WTC11 (cell line): ENCODE data around the gene MYPN. TPM values are rescaled to one million over a fixed set of nuclear protein-coding genes. Genes with fewer than 3 reads are reported as not detected.

Experiments
- ATAC-seq: fragments of 200-7000 bp; cut with Tn5 transposase; 2 replicates; pipeline ENCODE4 v1.10.0; 2021; ENCODE audit warnings: mild to moderate bottlenecking, moderate library complexity
- CTCF ChIA-PET: fragments of 300-600 bp; sonication (Branson Sonifier 250); formaldehyde crosslinking; loops from one replicate; lab custom pipeline; 2021; ENCODE audit warnings: antibody characterized with exemption; lab: Charles Lee
- POLR2A ChIA-PET: fragments of 350-600 bp; sonication (Branson Sonifier 250); formaldehyde crosslinking; loops from one replicate; lab custom pipeline; 2021; ENCODE audit warnings: antibody characterized with exemption; lab: Charles Lee
- DNase-seq: peaks from one replicate; pipeline ENCODE4 v3.0.0; 2021; ENCODE audit warnings: low spot score
- H3K27ac Mint-ChIP-seq: 2 replicates; pipeline ENCODE4 v1.8.0; 2021; ENCODE audit warnings: mixed read lengths
- H3K27me3 Mint-ChIP-seq: 2 replicates; pipeline ENCODE4 v1.8.0; 2021; ENCODE audit warnings: low read depth, mild to moderate bottlenecking, moderate library complexity, mixed read lengths
- H3K36me3 Mint-ChIP-seq: 2 replicates; pipeline ENCODE4 v1.8.0; 2021; ENCODE audit warnings: mixed read lengths
- H3K4me1 Mint-ChIP-seq: 2 replicates; pipeline ENCODE4 v1.8.0; 2022; ENCODE audit warnings: mixed read lengths
- H3K4me3 Mint-ChIP-seq: 2 replicates; pipeline ENCODE4 v1.8.0; 2021; ENCODE audit warnings: mild to moderate bottlenecking, moderate library complexity, mixed read lengths
- H3K9me3 Mint-ChIP-seq: 2 replicates; pipeline ENCODE4 v1.8.0; 2021; ENCODE audit warnings: mixed read lengths
- ARID4B ChIP-seq: sonication (generic); formaldehyde crosslinking; IDR thresholded peaks from 2 replicates; pipeline ENCODE4 v1.8.0; 2023; ENCODE audit warnings: missing genetic modification reagents, mild to moderate bottlenecking, borderline replicate concordance
- ATF1 ChIP-seq: sonication (generic); formaldehyde crosslinking; IDR thresholded peaks from 2 replicates; pipeline ENCODE4 v1.8.1; 2023; ENCODE audit warnings: mild to moderate bottlenecking, moderate library complexity, missing genetic modification reagents
- CDX4 ChIP-seq: fragments of 250-450 bp; sonication (Bioruptor Pico); IDR thresholded peaks from 2 replicates; pipeline ENCODE4 v1.9.0; 2021; ENCODE audit warnings: moderate library complexity, mild to moderate bottlenecking, inconsistent platforms, borderline replicate concordance
- CTCF ChIP-seq: fragments of 200-600 bp; IDR thresholded peaks from 2 replicates; pipeline ENCODE4 v1.8.0; 2022; ENCODE audit warnings: antibody characterized with exemption
- NR3C1 ChIP-seq: sonication (generic); formaldehyde crosslinking; conservative IDR thresholded peaks from 2 replicates; pipeline ENCODE4 v1.8.1; 2023; ENCODE audit warnings: low read depth, mild to moderate bottlenecking, missing genetic modification reagents
- PRDM15 ChIP-seq: sonication (generic); formaldehyde crosslinking; IDR thresholded peaks from 2 replicates; pipeline ENCODE4 v1.8.0; 2022; ENCODE audit warnings: missing genetic modification reagents
- TCF7 ChIP-seq: sonication (generic); formaldehyde crosslinking; IDR thresholded peaks from 2 replicates; pipeline ENCODE4 v1.8.0; 2022; ENCODE audit warnings: mild to moderate bottlenecking, low read depth, missing genetic modification reagents, moderate library complexity
- TEAD4 ChIP-seq: sonication (generic); formaldehyde crosslinking; IDR thresholded peaks from 2 replicates; pipeline ENCODE4 v1.8.0; 2022; ENCODE audit warnings: mild to moderate bottlenecking, missing genetic modification reagents
- USF2 ChIP-seq: sonication (generic); formaldehyde crosslinking; IDR thresholded peaks from 2 replicates; pipeline ENCODE4 v1.8.1; 2023; ENCODE audit warnings: mild to moderate bottlenecking, missing genetic modification reagents, moderate library complexity
- ZNF423 ChIP-seq: fragments of 250-450 bp; sonication (Bioruptor Pico); IDR thresholded peaks from 2 replicates; pipeline ENCODE4 v2.1.2; 2022; ENCODE audit warnings: mild to moderate bottlenecking, moderate library complexity
- total RNA-seq: library from RNA; stranded (reverse); gene quantifications from 3 replicates; pipeline ENCODE4 v1.2.3, GENCODE V29; 2021
- TF ChIP-seq, protein P1 (sequence below): sonication (generic); formaldehyde crosslinking; IDR thresholded peaks from 2 replicates; pipeline ENCODE4 v1.8.0; 2022; ENCODE audit warnings: mild to moderate bottlenecking, missing genetic modification reagents
- TF ChIP-seq, protein P2 (sequence below): fragments of 250-450 bp; sonication (Bioruptor Pico); IDR thresholded peaks from 2 replicates; pipeline ENCODE4 v2.1.2; 2022; ENCODE audit warnings: mild to moderate bottlenecking, moderate library complexity
- TF ChIP-seq, protein P3 (sequence below): sonication (generic); formaldehyde crosslinking; IDR thresholded peaks from 2 replicates; pipeline ENCODE4 v1.8.0; 2023; ENCODE audit warnings: missing genetic modification reagents
- TF ChIP-seq, protein P4 (sequence below): sonication (generic); formaldehyde crosslinking; IDR thresholded peaks from 2 replicates; pipeline ENCODE4 v1.8.0; 2023; ENCODE audit warnings: mild to moderate bottlenecking, missing genetic modification reagents

Gene MYPN
- total RNA-seq, 1 experiment from 2014 or later = not detected

GRCh38 chr10:68231817-68232251, 122.5 kb downstream of the MYPN start, which contains the start of gene ATOH7 (continued):
- TF ChIP-seq CTCF = no peak
- TF ChIP-seq, protein P1, sequence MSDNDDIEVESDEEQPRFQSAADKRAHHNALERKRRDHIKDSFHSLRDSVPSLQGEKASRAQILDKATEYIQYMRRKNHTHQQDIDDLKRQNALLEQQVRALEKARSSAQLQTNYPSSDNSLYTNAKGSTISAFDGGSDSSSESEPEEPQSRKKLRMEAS (CRISPR knock-in tag) = no peak
- TF ChIP-seq, protein P2, sequence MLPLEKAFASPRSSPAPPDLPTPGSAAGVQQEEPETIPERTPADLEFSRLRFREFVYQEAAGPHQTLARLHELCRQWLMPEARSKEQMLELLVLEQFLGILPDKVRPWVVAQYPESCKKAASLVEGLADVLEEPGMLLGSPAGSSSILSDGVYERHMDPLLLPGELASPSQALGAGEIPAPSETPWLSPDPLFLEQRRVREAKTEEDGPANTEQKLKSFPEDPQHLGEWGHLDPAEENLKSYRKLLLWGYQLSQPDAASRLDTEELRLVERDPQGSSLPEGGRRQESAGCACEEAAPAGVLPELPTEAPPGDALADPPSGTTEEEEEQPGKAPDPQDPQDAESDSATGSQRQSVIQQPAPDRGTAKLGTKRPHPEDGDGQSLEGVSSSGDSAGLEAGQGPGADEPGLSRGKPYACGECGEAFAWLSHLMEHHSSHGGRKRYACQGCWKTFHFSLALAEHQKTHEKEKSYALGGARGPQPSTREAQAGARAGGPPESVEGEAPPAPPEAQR (CRISPR knock-in tag) = no peak
- no peak for TF ChIP-seq NR3C1 (CRISPR knock-in tag)
- no peak for TF ChIP-seq ATF1 (CRISPR knock-in tag)
- TF ChIP-seq ZNF423 (CRISPR knock-in tag) = no peak
- no peak for TF ChIP-seq PRDM15 (CRISPR knock-in tag)

- Mint-ChIP-seq H3K9me3 (no peaks in the 10 kb centered on the region), H3K4me3 (no peak overlapping the region), H3K36me3 (no peaks in the 10 kb centered on the region), H3K4me1 (peaks cover 11% of the 10 kb centered on the region), H3K27ac (no peak overlapping the region), H3K27me3 (peaks cover 63% of the 10 kb centered on the region)
- ChIA-PET POLR2A (no interaction called here), CTCF (no interaction called here)
- ATAC-seq (no peak), DNase-seq (no peak)
- TF ChIP-seq ARID4B (CRISPR knock-in tag) (no peak), TEAD4 (no peak), USF2 (CRISPR knock-in tag) (no peak), TCF7 (CRISPR knock-in tag) (no peak), CDX4 (CRISPR knock-in tag) (no peak), CTCF (no peak)
- TF ChIP-seq, protein P3, sequence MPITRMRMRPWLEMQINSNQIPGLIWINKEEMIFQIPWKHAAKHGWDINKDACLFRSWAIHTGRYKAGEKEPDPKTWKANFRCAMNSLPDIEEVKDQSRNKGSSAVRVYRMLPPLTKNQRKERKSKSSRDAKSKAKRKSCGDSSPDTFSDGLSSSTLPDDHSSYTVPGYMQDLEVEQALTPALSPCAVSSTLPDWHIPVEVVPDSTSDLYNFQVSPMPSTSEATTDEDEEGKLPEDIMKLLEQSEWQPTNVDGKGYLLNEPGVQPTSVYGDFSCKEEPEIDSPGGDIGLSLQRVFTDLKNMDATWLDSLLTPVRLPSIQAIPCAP (CRISPR knock-in tag) = no peak
- TF ChIP-seq, protein P4, sequence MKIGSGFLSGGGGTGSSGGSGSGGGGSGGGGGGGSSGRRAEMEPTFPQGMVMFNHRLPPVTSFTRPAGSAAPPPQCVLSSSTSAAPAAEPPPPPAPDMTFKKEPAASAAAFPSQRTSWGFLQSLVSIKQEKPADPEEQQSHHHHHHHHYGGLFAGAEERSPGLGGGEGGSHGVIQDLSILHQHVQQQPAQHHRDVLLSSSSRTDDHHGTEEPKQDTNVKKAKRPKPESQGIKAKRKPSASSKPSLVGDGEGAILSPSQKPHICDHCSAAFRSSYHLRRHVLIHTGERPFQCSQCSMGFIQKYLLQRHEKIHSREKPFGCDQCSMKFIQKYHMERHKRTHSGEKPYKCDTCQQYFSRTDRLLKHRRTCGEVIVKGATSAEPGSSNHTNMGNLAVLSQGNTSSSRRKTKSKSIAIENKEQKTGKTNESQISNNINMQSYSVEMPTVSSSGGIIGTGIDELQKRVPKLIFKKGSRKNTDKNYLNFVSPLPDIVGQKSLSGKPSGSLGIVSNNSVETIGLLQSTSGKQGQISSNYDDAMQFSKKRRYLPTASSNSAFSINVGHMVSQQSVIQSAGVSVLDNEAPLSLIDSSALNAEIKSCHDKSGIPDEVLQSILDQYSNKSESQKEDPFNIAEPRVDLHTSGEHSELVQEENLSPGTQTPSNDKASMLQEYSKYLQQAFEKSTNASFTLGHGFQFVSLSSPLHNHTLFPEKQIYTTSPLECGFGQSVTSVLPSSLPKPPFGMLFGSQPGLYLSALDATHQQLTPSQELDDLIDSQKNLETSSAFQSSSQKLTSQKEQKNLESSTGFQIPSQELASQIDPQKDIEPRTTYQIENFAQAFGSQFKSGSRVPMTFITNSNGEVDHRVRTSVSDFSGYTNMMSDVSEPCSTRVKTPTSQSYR (CRISPR knock-in tag) = no peak
Observed at GRCh38 chr10:68233046-68233445, 123.8 kb downstream of the MYPN start.
